Left lung (tissue), 10 donors: Measurements from ENCODE around the gene NAPB. TPM values are rescaled to one million over a fixed set of nuclear protein-coding genes. Genes with fewer than 3 reads are reported as not detected.

Experiments
- ATAC-seq: fragments of 200-7000 bp; cut with Tn5 transposase; one replicate; pipeline ENCODE4 v1.9.1; 2020; ENCODE audit warnings: moderate library complexity
- DNase-seq, 4 donors: peaks; one replicate each; pipeline ENCODE4 v3.0.0-alpha.2; 2013 to 2020
- H3K27ac ChIP-seq, 2 donors: fragments of 200-600 bp; sonication (generic) in 1 of 2; one replicate each; pipeline versions ENCODE4 v1.5.0 to v1.8.0; 2020 to 2021
- H3K27me3 ChIP-seq, 2 donors: fragments of 200-600 bp; sonication (generic) in 1 of 2; one replicate each; pipeline versions ENCODE4 v1.5.0 to v1.8.0; 2020 to 2021
- H3K36me3 ChIP-seq, 2 donors: fragments of 200-600 bp; sonication (generic) in 1 of 2; one replicate each; pipeline versions ENCODE4 v1.5.0 to v1.8.0; 2020 to 2021
- H3K4me1 ChIP-seq, 2 donors: fragments of 200-600 bp; one replicate each; pipeline ENCODE4 v1.8.0; 2021
- H3K4me3 ChIP-seq, 2 donors: fragments of 200-600 bp; sonication (generic) in 1 of 2; one replicate each; pipeline versions ENCODE4 v1.5.0 to v1.8.0; 2020 to 2021; ENCODE audit warnings: mild to moderate bottlenecking in 1 of 2
- H3K9me3 ChIP-seq, 2 donors: fragments of 200-600 bp; sonication (generic) in 1 of 2; one replicate each; pipeline versions ENCODE4 v1.5.0 to v1.8.0; 2020 to 2021
- CTCF ChIP-seq, 2 donors: fragments of 200-600 bp; sonication (generic) in 1 of 2; IDR thresholded peaks; one replicate each; pipeline versions ENCODE4 v1.5.0 to v1.8.0; 2021; ENCODE audit warnings: antibody characterized with exemption in 2 of 2
- intact Hi-C, 2 donors: fragments of 100-400 bp; cut with DNase I; formaldehyde crosslinking; loops; one replicate each; pipeline versions ENCODE4 v1.11.2 to v1.14.2; 2022
- polyA plus RNA-seq, 6 donors: library from polyadenylated mRNA; unstranded; fragments of 120-200 nt; gene quantifications; one replicate each; pipeline ENCODE4 v1.2.1, GENCODE V29; 2013; ENCODE audit not compliant: insufficient read length in 6 of 6
- total RNA-seq, 2 donors: library from RNA; stranded (reverse); fragmentation: NEBNext Ultra II Directional; extraction: Animal tissue kit (Norgen Biotek cat#: 25700); gene quantifications; one replicate each; pipeline ENCODE4 v1.2.1, GENCODE V29; 2021
- donor health status: DM: no; HTN: yes; CAD: no.
- donor health status: DM: no; HTN: no; CAD: no.

Gene NAPB
- total and polyA plus RNA-seq, 8 donors, result 8.7 to 27.1 (median 23.1) TPM

GRCh38 chr20:23391707-23392310, 29.5 kb downstream of the NAPB start:
- H3K4me3 ChIP-seq, result no peak overlapping the region
- intact Hi-C loops, result no loop called here
- no peak overlapping the region for H3K27ac ChIP-seq
- no peaks in the 10 kb centered on the region for H3K4me1 ChIP-seq
- no peak for ATAC-seq
- H3K36me3 ChIP-seq, result peaks cover 0 to 67% of the 10 kb centered on the region in 2 donors
- DNase-seq, result no peak
- no peak for TF ChIP-seq CTCF (IDR thresholded peaks at IDR 0.05)
- H3K27me3 ChIP-seq, result no peaks in the 10 kb centered on the region
- H3K9me3 ChIP-seq, result no peaks in the 10 kb centered on the region

- Histone ChIP-seq H3K27me3 (no peaks in the 10 kb centered on the region), H3K4me1 (no peaks in the 10 kb centered on the region), H3K4me3 (no peak overlapping the region), H3K9me3 (no peaks in the 10 kb centered on the region), H3K36me3 (peaks cover 0 to 71% of the 10 kb centered on the region in 2 donors), H3K27ac (no peak overlapping the region)
- DNase-seq (no peak), ATAC-seq (no peak)
- intact Hi-C loops, result no loop called here
- TF ChIP-seq CTCF (IDR thresholded peaks at IDR 0.05), result no peak
These were observed 31.1 kb downstream of the NAPB start for GRCh38 chr20:23390091-23390774.

- Histone ChIP-seq H3K9me3 (no peaks in the 10 kb centered on the region), H3K4me1 (no peaks in the 10 kb centered on the region), H3K4me3 (no peak overlapping the region), H3K36me3 (peaks cover 0 to 45% of the 10 kb centered on the region in 2 donors), H3K27ac (no peak overlapping the region), H3K27me3 (no peaks in the 10 kb centered on the region)
- TF ChIP-seq CTCF (IDR thresholded peaks at IDR 0.05), result no peak
- ATAC-seq, result no peak
- no peak for DNase-seq
- intact Hi-C loops, result no loop called here
These were observed 34.2 kb downstream of the NAPB start for GRCh38 chr20:23387118-23387443.

DNA sequence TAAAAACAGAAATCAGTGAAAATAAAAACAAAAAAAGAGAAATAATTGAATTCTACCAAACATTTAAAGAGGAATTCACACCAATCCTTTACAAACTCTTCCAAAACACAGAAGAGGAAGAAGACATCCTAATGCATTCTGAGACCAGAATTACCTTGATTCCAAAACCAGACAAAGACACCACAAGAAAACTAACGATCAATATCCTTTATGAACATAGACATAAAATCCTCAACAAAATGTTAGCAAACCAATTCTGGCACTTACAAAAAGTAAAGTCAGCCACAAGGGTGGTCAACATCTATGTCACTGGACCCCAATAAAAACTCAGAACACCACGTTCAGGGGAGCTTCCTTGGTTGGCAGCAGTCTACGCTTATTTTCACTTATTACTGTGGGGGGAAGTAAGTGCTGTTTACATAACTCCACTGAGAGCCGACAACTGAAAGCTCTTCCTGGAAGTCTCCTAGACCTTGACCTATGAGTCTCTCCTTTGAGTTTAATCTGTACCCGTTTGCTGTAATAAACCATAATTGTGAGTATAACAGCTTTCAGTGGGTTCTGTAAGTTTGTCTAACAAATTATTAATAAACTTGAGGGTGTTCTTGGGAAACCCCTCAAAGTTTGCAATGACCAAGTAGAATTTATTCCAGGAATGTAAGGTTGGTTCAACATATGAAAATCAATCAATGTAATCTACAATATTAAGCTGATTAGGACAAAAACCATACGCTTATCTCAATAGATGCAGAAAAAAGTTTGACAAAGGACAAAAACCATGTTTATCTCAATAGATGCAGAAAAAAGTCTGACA, 34.8 kb downstream of the NAPB start:
- Histone ChIP-seq H3K36me3 (peaks cover 0 to 39% of the 10 kb centered on the region in 2 donors), H3K9me3 (no peaks in the 10 kb centered on the region), H3K27ac (no peak overlapping the region), H3K4me1 (no peaks in the 10 kb centered on the region), H3K4me3 (no peak overlapping the region), H3K27me3 (no peaks in the 10 kb centered on the region)
- intact Hi-C loops, result no loop called here
- no peak for TF ChIP-seq CTCF (IDR thresholded peaks at IDR 0.05)
- no peak for ATAC-seq
- DNase-seq, result no peak

DNA sequence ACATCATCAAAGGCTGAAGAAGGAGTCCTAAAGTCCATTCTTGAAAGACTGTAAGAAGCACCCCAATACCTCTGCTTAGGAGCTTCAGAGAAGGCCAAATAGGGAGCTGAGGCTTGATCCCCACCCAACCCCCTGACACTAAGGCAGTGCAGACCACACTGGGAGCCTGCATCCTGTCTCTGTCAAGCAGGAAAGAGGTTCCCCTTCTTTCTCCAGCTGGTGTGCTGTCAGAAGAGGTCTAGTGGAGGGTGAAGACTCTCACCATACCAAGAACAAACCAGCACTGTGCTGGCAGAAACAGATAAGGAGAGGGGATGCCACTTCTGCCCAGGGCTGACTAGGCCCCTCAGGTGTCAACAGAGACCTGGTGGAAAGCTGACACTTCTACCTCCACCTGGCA, 39.4 kb downstream of the NAPB start:
- ATAC-seq, result no peak
- intact Hi-C loops, result no loop called here
- Histone ChIP-seq H3K27me3 (no peaks in the 10 kb centered on the region), H3K4me3 (no peak overlapping the region), H3K4me1 (no peaks in the 10 kb centered on the region), H3K36me3 (peaks cover 0 to 52% of the 10 kb centered on the region in 2 donors), H3K27ac (no peak overlapping the region), H3K9me3 (no peaks in the 10 kb centered on the region)
- no peak for DNase-seq
- no peak for TF ChIP-seq CTCF (IDR thresholded peaks at IDR 0.05)
